ENCODE results near the gene SNX8. TPM values are rescaled to one million over a fixed set of nuclear protein-coding genes. Genes with fewer than 3 reads are reported as not detected.
A peak's percentile ranks its signal among the peaks of the same experiment; 100 is the strongest.

Gene SNX8
- total and polyA plus RNA-seq, 2 of the 13 experiments (the other 11 are each of a cell fraction or from before 2014, with no cell fraction given): 20.6 to 45.2 TPM

GRCh38 chr7:2354186-2354938 is 40.1 kb upstream of the SNX8 start, which contains the start of gene EIF3B (continued):
- TF ChIP-seq, protein P1, sequence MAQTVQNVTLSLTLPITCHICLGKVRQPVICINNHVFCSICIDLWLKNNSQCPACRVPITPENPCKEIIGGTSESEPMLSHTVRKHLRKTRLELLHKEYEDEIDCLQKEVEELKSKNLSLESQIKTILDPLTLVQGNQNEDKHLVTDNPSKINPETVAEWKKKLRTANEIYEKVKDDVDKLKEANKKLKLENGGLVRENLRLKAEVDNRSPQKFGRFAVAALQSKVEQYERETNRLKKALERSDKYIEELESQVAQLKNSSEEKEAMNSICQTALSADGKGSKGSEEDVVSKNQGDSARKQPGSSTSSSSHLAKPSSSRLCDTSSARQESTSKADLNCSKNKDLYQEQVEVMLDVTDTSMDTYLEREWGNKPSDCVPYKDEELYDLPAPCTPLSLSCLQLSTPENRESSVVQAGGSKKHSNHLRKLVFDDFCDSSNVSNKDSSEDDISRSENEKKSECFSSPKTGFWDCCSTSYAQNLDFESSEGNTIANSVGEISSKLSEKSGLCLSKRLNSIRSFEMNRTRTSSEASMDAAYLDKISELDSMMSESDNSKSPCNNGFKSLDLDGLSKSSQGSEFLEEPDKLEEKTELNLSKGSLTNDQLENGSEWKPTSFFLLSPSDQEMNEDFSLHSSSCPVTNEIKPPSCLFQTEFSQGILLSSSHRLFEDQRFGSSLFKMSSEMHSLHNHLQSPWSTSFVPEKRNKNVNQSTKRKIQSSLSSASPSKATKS (CRISPR knock-in tag; IDR thresholded peaks at IDR 0.05): no peak
- TF ChIP-seq FOXP1 (IDR thresholded peaks at IDR 0.05) (no peak), FOXP1 (CRISPR knock-in tag; IDR thresholded peaks at IDR 0.05) (no peak), ZNF510 (CRISPR knock-in tag; IDR thresholded peaks at IDR 0.05; ENCODE audit: low read depth) (0 out of 2 replicates have a peak, but pooled peaks have one; percentile 38), SP140L (CRISPR knock-in tag; IDR thresholded peaks at IDR 0.05; ENCODE audit: borderline replicate concordance) (no peak), MYC (CRISPR knock-in tag; IDR thresholded peaks at IDR 0.05; ENCODE audit: borderline replicate concordance) (peak; percentile 100), AGO2 (optimal IDR thresholded peaks at IDR 0.05; ENCODE audit: low read depth, low read length) (no peak), PHF21A (CRISPR knock-in tag; IDR thresholded peaks at IDR 0.05) (peak; percentile 63; the same call in 1 of the 2 replicates), SAFB2 (CRISPR knock-in tag; IDR thresholded peaks at IDR 0.05; ENCODE audit: borderline replicate concordance, low read depth) (no peak; the same call in 1 of the 2 replicates), ZNF501 (CRISPR knock-in tag; IDR thresholded peaks at IDR 0.05) (peak; percentile 90), ZNF10 (CRISPR knock-in tag; IDR thresholded peaks at IDR 0.05; ENCODE audit: borderline replicate concordance, low read depth) (no peak), MXD1 (CRISPR knock-in tag; IDR thresholded peaks at IDR 0.05) (no peak), ZFX (CRISPR knock-in tag; IDR thresholded peaks at IDR 0.05; ENCODE audit: low read depth) (peak; percentile 92), PAF1 (CRISPR knock-in tag; IDR thresholded peaks at IDR 0.05) (no peak), SALL1 (CRISPR knock-in tag; IDR thresholded peaks at IDR 0.05) (peak; percentile 77), ZNF143 (CRISPR knock-in tag; IDR thresholded peaks at IDR 0.05) (peak; percentile 87), DNMT3B (CRISPR knock-in tag; conservative IDR thresholded peaks at IDR 0.05) (no peak), SRSF9 (IDR thresholded peaks at IDR 0.05; ENCODE audit: borderline replicate concordance, insufficient read depth, low read depth, low read length, poor library complexity, severe bottlenecking) (no peak), ZFP90 (CRISPR knock-in tag; IDR thresholded peaks at IDR 0.05; ENCODE audit: borderline replicate concordance) (no peak), ZBTB49 (CRISPR knock-in tag; IDR thresholded peaks at IDR 0.05; ENCODE audit: borderline replicate concordance) (peak; percentile 12; the same call in 1 of the 2 replicates), NR2F2 (IDR thresholded peaks at IDR 0.05; ENCODE audit: borderline replicate concordance, low read depth) (no peak; the same call in 1 of the 2 replicates)
- TF ChIP-seq, protein P2, sequence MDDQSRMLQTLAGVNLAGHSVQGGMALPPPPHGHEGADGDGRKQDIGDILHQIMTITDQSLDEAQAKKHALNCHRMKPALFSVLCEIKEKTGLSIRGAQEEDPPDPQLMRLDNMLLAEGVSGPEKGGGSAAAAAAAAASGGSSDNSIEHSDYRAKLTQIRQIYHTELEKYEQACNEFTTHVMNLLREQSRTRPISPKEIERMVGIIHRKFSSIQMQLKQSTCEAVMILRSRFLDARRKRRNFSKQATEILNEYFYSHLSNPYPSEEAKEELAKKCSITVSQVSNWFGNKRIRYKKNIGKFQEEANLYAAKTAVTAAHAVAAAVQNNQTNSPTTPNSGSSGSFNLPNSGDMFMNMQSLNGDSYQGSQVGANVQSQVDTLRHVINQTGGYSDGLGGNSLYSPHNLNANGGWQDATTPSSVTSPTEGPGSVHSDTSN (CRISPR knock-in tag; IDR thresholded peaks at IDR 0.05; ENCODE audit: borderline replicate concordance): no peak

Measured in HepG2 (cell line).